Prostate gland (tissue), 2 donors: ENCODE data around the gene ZNF396.

Source experiments
- POLR2A ChIP-seq: fragments of 450-650 bp; IDR thresholded peaks from one replicate; pipeline ENCODE4 v1.6.1; 2016; ENCODE audit warnings: antibody characterized with exemption, mild to moderate bottlenecking
- POLR2AphosphoS5 ChIP-seq: sonication (generic); formaldehyde crosslinking; IDR thresholded peaks from one replicate; pipeline ENCODE4 v1.6.1; 2017; ENCODE audit warnings: antibody characterized with exemption
- TF ChIP-seq, protein P1 (sequence below), 4 experiments: fragments of 200-600 bp in 2 of 4; fragments of 450-650 bp in 2 of 4; sonication (generic) in 2 of 4; IDR thresholded peaks; 1 replicate in 3 of 4; 2 replicates in 1 of 4; pipeline ENCODE4 v1.5.1; 2016 to 2019; ENCODE audit warnings: antibody characterized with exemption in 4 of 4, mild to moderate bottlenecking in 2 of 4, moderate library complexity in 2 of 4

DNA sequence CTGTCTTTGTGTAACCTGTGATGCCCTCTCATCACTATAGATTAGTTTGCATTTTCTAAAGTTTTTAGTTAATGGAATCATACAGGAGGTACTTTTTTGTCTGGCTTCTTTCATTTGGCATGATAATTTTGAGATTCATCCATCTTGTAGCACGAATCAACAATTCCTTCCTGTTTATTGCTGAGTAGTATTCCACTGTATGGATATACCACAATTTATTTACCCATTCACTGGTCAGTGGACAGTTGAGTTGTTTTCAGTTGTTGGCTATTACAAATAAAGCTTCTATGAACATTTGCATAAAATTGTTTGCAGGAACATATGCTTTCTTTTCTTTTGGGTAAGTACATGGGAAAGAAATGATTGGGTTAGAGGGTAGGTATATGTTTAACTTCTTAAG, 40.1 kb upstream of the ZNF396 start:
- TF ChIP-seq, protein P1, sequence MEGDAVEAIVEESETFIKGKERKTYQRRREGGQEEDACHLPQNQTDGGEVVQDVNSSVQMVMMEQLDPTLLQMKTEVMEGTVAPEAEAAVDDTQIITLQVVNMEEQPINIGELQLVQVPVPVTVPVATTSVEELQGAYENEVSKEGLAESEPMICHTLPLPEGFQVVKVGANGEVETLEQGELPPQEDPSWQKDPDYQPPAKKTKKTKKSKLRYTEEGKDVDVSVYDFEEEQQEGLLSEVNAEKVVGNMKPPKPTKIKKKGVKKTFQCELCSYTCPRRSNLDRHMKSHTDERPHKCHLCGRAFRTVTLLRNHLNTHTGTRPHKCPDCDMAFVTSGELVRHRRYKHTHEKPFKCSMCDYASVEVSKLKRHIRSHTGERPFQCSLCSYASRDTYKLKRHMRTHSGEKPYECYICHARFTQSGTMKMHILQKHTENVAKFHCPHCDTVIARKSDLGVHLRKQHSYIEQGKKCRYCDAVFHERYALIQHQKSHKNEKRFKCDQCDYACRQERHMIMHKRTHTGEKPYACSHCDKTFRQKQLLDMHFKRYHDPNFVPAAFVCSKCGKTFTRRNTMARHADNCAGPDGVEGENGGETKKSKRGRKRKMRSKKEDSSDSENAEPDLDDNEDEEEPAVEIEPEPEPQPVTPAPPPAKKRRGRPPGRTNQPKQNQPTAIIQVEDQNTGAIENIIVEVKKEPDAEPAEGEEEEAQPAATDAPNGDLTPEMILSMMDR (IDR thresholded peaks at IDR 0.05) = no peak
- TF ChIP-seq POLR2AphosphoS5 = no peak
- no peak for TF ChIP-seq POLR2A
